Activated naive CD4-positive, alpha-beta T cell treated with anti-CD3 and anti-CD28 coated beads, Interleukin-2, amount 10 ng/mL, durations not matched to agents 5 hours and 36 hours (primary cell): Measurements from ENCODE around the gene ARHGEF25. TPM values are rescaled to one million over a fixed set of nuclear protein-coding genes. Genes with fewer than 3 reads are reported as not detected.

Source experiments
- total RNA-seq, 2 experiments: library from RNA; stranded (reverse); gene quantifications; one replicate each; pipeline ENCODE4 v1.2.3, GENCODE V29; 2021

The ARHGEF25 gene
- 1 to 10 TPM in 1 of 2 experiments, under 1 TPM in 1; 0.76 to 1.1 TPM for total RNA-seq

GRCh38 chr12:57611108-57611826, at the start of gene ARHGEF25:
Gene ARHGEF25, plus strand, starts transcription at chr12:57611435. Its CDS starts 460 bp downstream, at chr12:57611895.

GRCh38 chr12:57590864-57591781, 20.1 kb upstream of the ARHGEF25 start, which contains the start of gene PIP4K2C:
Gene PIP4K2C, plus strand, starts transcription at chr12:57591192. Its CDS starts 98 bp downstream, at chr12:57591290.

GRCh38 chr12:57604454-57604991, 6.7 kb upstream of the ARHGEF25 start, which contains the start of gene DTX3:
Gene DTX3, plus strand, starts transcription at chr12:57604824. Its CDS starts 1,694 bp downstream, at chr12:57606518.

GRCh38 chr12:57632958-57633840, 22.0 kb downstream of the ARHGEF25 start, which contains the start of gene B4GALNT1:
Gene B4GALNT1, minus strand, starts transcription at chr12:57633201. Its CDS starts 1,069 bp downstream, at chr12:57632132.

Other genes starting within 250 kb of the ARHGEF25 start
- gene R3HDM2, start 180.4 kb upstream of the ARHGEF25 start, total RNA-seq: 10 to 100 TPM; 67.8 to 72.0 TPM
- not detected for gene INHBC, start 176.7 kb upstream of the ARHGEF25 start, total RNA-seq
- gene INHBE, start 156.1 kb upstream of the ARHGEF25 start, total RNA-seq: not detected
- 1 to 10 TPM in 1 of 2 experiments, under 1 TPM in 1; 0.88 to 1.5 TPM for gene GLI1, start 151.7 kb upstream of the ARHGEF25 start, total RNA-seq
- 100 to 1,000 TPM; 211 to 247 TPM for gene ARHGAP9, start 131.6 kb upstream of the ARHGEF25 start, total RNA-seq
- 100 to 1,000 TPM; 192 to 213 TPM for gene MARS1, start 123.4 kb upstream of the ARHGEF25 start, total RNA-seq
- 10 to 100 TPM; 18.4 to 19.2 TPM for gene DDIT3, start 90.9 kb upstream of the ARHGEF25 start, total RNA-seq
- 10 to 100 TPM; 78.2 to 82.2 TPM for gene MBD6, start 88.6 kb upstream of the ARHGEF25 start, total RNA-seq
- 10 to 100 TPM; 78.3 to 80.0 TPM for gene DCTN2, start 64.2 kb upstream of the ARHGEF25 start, total RNA-seq
- under 1 TPM; 0.58 to 0.71 TPM for gene KIF5A, start 61.4 kb upstream of the ARHGEF25 start, total RNA-seq
- gene PIP4K2C, start 20.2 kb upstream of the ARHGEF25 start, total RNA-seq: 10 to 100 TPM; 16.8 to 18.3 TPM
- gene DTX3, start 6.6 kb upstream of the ARHGEF25 start, total RNA-seq: 10 to 100 TPM; 22.1 to 24.5 TPM
- under 1 TPM; 0.33 to 0.63 TPM for gene B4GALNT1, start 21.8 kb downstream of the ARHGEF25 start, total RNA-seq
- gene OS9, start 82.7 kb downstream of the ARHGEF25 start, total RNA-seq: 100 to 1,000 TPM; 133 to 136 TPM
- gene AGAP2, start 127.3 kb downstream of the ARHGEF25 start, total RNA-seq: 10 to 100 TPM; 66.7 to 68.6 TPM
- 10 to 100 TPM; 17.8 to 19.3 TPM for gene TSPAN31, start 133.6 kb downstream of the ARHGEF25 start, total RNA-seq
- 10 to 100 TPM; 77.6 to 85.6 TPM for gene CDK4, start 140.9 kb downstream of the ARHGEF25 start, total RNA-seq
- gene MARCHF9, start 143.7 kb downstream of the ARHGEF25 start, total RNA-seq: 10 to 100 TPM; 32.3 to 34.0 TPM
- 1 to 10 TPM; 2.0 to 2.2 TPM for gene CYP27B1, start 155.6 kb downstream of the ARHGEF25 start, total RNA-seq
- 10 to 100 TPM; 15.4 to 16.0 TPM for gene METTL1, start 160.7 kb downstream of the ARHGEF25 start, total RNA-seq
- gene EEF1AKMT3, start 161.2 kb downstream of the ARHGEF25 start, total RNA-seq: 1 to 10 TPM; 4.0 to 4.5 TPM
- gene TSFM, start 171.4 kb downstream of the ARHGEF25 start, total RNA-seq: 10 to 100 TPM; 25.6 to 27.8 TPM
- 1 to 10 TPM; 3.4 to 3.7 TPM for gene AVIL, start 207.3 kb downstream of the ARHGEF25 start, total RNA-seq
- gene CTDSP2, start 235.3 kb downstream of the ARHGEF25 start, total RNA-seq: 100 to 1,000 TPM; 157 to 159 TPM